GM21360 (cell line): ENCODE measurements around the gene SULT1A1.
"Not testable (repeated sequence)": the region's sequence is repeated elsewhere in the genome, so short reads cannot be mapped to it uniquely, and the experiment has no call there.

ENCODE experiments used
- ATAC-seq: cut with Tn5 transposase; IDR thresholded peaks from one replicate; pipeline ENCODE4 v1.9.1; 2021; ENCODE audit warnings: mild to moderate bottlenecking, moderate library complexity; ENCODE audit not compliant: unreplicated experiment

The SULT1A1 gene

GRCh38 chr16:28591355-28591754, 18.5 kb downstream of the SULT1A1 start:
- no peak for ATAC-seq

DNA sequence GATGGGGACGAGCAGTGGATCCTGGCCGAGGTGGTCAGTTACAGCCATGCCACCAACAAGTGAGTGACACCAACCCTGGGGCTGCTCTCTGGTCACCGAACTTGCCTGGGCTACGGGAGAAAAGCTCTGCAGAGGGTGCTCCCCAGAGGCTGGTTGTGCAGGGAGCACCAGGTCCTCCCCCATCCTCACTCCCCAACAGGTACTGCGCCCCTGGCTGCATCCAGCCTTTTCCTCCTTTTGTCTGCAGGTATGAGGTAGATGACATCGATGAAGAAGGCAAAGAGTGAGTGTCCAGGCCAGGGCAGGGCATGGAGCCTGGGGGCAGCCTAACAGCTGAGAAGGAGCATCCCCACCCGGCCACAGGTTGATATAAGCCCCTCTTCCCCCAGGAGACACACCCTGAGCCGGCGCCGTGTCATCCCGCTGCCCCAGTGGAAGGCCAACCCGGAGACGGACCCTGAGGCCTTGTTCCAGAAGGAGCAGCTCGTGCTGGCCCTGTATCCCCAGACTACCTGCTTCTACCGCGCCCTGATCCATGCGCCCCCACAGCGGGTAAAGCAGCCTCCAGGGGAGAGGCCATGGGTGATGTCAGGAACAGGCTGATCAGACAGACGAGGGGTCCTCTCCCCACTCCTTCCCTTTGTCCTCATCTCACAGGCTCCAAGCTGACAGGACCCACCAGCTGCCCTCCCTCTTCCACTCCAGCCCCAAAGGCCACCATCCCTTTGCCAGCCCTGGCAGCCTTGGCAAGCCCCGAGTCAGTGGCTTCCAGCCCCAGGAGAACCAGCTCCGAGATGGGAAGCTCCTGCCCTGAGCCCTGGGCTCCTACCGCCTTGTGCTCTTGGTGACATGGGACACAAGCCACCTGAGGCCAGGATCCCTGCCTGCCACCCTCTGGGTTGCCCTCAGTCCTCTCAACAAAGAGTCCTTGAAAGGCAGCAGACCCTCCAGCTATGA, 19.2 kb downstream of the SULT1A1 start:
- no peak for ATAC-seq

DNA sequence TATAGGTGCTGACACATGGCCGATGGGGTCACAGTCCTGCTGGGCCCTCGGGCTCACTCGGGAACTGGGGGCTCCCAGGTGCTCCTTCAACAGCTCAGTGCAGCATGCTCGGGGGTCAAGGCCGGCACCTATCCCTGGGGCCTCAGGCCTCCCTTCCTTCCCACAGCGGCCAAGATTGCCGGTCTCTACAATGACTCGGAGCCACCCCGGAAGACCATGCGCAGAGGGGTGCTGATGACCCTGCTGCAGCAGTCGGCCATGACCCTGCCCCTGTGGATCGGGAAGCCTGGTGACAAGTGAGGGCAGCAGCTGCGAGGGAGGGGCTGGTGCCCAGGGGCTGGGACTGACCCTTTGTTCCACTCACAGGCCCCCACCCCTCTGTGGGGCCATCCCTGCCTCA, 19.9 kb downstream of the SULT1A1 start:
- ATAC-seq = no peak

- no peak for ATAC-seq
Observed at GRCh38 chr16:28589069-28589468, 20.8 kb downstream of the SULT1A1 start.

DNA sequence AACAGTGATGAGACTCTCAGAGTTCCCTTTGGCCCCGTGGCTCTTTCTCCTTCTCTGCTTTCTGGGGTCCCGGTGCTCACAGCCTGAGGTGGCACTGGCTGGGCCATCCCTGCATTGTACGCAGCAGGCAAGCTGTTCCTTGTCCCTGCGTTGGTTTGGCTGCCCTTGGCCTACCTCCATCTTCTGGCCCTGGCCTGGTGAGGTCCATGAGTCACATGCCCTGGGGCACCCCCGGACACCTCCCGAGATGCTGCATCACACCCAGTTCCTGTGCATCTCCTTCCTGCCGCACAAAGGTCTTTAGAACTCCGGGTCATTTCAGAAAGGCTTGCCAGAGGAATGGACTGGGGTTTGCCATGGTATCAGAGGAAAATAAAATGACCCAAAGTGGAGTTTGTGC, 22.5 kb downstream of the SULT1A1 start:
- no peak for ATAC-seq

DNA sequence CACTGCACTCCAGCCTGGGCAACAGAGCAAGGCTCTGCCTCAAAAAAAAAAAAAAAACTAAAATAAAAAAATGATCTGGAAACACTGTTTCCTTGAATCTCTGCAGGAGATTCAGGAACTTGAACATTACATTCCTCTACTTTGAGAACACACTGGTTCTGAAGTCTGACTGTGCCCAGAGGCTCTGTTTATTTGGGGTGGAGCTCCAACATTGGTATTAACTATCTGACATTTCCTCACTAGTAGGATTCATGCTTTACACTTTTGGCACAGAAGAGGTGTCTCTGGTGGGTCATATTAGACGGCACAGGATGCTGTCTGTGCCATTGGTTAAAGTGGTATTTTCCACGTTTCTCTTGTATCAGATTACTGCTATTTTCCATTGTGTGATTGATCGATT, 23.4 kb downstream of the SULT1A1 start:
- no peak for ATAC-seq

DNA sequence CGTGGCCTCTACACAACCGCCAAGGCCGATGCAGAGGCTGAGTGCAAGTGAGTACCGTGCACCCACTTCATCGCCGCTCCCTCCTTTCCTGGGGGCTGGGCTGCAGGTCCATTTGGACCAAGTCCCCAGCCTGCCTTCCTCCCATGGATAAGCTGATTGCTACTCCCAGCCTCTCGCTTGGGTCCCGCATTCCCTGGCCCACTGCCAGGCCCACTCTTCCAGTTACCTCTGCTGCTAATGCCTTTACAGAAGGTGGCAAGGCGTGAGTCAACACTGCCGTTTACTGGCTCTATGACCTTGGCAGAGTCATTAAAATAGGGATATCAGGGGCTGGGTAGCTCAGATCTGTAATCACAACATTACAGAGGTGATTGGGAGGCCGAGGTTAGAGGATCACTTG, 24.2 kb downstream of the SULT1A1 start:
- no peak for ATAC-seq

DNA sequence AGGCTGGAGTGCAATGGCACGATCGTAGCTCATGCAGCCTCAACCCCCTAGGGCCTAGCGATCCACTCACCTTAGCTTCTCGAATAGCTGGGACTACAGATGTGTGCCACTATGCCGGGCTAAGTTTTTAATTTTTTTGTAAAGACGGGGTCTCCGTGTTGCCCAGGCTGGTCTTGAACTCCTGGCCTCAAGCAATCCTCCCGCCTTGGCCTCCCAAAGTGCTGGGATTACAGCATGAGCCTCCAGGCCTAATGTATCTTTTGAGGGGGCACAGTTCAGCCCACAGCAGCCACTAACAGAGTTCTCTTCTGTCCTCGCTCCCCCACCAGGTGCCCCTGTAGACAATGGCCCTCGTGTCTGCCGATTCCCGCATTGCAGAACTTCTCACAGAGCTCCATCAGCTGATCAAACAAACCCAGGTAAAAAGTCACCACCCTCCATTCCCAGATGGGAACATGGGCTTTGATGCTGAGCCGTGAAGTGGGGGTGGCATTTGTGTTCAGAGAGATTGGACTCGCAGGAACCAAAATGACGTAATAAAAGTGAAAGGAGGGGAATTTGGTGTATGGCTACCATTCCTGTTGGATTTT, 29.0 kb downstream of the SULT1A1 start:
- ATAC-seq = no peak

DNA sequence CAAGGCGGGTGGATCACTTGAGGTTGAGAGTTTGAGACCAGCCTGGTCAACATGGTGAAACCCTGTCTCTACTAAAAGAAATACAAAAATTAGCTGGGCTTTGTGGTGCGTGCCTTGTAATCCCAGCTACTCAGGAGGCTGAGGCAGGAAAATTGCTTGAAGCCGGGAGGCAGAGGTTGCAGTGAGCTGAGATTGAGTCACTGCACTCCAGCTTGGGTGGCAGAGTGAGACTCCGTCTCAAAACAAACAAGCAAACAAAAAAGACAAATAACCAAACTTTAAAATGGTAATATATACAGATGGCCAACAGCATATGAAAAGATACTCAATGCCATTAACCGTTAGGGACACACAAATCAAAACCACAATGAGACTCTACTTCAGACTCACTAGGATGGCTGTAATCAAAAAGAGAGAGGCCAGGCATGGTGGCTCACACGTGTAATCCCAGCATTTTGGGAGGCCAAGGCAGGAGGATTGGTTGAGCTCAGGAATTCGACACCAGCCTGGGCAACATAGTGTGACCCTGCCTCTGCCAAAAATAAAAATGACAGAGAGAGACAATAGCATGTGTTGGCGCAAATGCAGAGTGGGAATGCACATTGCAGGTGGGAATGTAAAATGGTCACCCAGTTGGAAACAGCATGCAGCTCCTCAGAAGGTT, 34.3 kb downstream of the SULT1A1 start:
- no peak for ATAC-seq

DNA sequence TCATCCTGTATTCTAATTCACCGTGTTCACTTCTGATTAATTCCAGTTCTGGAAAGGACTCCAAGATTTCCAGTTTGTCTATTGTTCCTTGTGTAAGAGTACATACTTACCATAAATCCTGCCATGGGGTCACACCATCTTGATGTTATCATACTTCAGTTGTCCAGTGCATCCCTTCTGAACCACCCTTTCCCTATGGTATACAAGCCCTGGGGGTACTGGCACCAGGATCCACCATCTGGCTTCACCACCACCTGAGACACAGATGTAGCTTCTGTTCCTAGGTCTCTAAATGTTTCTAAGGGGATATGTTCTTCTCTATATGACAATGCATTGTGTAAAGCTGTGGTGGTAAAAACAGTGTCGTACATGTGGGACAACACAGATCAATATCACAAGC, 34.9 kb downstream of the SULT1A1 start:
- no peak for ATAC-seq

DNA sequence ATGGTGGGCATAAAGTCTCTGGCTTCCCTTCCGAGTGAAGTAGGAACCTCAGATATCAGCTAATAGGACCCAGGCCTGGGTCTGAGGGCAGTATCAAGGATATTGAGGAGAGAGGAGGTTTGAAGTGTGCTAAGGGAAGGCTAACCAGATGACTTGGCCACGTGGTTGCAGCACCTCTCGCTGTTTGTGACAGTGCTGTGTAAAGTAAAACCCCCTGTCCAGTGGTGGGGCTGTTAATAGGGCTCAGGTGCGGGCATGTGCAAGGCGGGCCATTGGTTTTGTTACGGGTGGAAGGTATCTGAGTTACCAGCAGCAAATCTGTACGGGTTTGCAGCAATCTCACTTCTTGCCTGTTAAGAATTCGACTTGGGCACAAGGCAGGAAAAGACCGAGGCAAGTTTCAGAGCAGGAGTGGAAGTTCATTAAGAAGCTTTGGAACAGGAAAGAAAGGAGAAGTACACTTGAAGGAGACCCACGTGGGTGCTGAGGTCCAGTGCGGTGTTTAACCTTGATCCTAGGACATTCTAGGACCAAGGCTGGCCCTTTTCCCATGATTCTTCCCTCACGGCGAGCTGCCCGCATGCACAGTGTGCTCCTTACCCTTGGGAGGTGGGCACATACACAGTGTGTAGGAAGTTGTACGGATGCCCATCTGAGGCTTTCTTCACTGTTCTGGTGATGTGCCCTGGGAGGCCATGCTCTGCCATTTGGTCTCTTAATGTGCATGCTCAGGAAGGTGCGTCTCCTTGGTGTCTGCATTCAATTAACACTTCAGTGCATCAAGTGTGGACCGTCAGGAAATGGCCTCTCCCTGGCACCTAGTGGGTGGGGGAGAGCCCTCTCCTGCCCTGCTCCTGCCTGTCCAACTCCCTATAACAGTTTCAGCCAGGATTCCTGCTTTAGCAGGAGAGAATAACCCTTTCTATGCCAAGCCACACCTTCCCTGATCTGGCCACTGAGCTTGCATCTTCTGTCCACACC, 35.8 kb downstream of the SULT1A1 start:
- no peak for ATAC-seq

DNA sequence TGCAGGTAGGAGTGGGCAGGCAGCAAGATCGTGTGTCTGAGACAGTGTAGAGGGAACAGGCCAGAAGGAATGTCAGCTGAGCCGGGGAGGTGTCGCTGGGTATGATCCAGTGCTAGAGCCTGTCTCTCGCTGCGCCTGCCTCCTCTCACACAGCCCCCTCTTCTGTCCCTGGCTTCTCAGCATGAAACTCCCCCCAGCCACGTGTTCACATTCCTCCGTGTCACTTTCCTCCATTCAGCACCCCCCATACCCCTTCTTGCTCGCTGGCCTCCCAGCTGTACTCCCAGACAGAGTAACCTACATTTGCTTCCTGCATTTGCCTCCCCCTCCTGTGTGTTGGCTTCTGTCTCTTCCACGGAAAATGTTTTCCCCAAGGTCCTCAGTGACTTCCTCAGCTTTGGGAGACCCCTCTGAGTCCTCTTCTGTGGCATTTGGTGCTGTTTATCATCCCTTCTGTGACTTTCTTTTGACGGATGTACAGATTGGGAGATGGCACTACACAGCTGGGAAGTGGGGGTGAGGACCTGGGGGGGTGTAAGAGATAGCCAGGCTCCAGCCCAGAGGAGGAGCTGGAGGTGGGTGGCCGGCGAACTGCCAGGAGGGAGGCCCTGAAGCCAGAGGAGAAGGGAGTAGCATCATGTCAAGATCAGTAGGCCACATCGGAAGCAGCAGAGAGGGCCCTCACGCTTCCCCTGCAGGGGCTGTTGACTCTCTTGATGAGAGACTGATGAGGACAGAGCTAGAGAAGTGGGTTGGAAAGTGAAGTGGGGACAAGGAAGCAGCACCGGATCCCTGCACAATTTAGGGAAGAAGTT, 36.9 kb downstream of the SULT1A1 start:
- ATAC-seq = no peak

DNA sequence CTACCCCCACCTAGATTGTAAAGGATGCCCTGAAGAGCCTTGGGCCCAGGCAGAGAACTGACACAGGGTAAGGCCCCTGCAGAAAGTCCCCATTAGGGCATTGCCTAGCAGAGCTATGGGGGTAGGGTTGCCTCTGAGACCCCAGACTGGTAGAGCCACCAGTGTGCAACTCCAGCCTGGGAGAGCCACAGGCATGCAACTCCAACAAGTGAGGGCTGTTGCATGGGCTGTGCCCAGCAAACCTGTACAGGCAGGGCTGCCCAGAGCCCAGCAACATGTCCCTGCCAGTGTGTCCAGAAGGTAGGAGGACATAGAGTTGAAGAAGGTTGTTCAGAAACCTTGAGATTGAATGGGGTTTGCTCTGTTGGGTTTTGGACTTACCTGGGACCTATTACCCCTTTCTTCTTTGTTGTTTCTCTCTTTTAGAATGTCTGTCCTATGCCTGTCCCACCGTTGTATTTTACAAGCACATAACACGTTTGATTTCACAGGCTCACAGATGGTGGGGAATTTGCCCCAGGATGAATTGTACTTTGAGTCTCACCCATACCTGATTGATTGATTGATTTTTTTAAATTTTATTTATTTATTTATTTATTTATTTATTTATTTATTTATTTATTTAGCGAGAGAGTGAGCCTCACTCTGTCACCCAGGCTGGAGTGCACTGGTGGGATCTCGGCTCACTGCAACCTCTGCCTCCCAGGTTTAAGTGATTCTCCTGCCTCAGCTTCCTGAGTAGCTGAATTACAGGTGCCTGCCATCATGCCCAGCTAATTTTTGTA, 39.7 kb downstream of the SULT1A1 start:
- ATAC-seq = no peak

- no peak for ATAC-seq
Observed at GRCh38 chr16:28569021-28569420, 40.8 kb downstream of the SULT1A1 start.

DNA sequence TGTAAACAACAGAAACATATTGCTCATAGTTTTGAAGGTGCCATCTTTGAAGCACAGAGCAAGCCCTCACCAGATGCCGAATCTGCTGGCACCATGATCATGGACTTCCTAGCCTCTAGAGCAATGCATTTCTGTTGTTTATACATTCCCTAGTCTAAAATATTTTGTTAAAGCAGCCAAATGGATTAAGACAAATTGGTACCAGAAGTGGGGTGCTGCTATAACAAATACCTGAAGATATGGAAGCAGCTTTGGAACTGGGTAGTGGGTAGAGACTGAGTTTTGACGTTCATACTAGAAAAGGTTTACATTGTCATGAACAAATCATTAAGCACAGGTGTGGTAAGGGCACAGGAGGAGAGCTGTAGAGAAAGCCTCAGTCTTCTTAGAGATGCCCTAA, 42.6 kb downstream of the SULT1A1 start:
- ATAC-seq = no peak

DNA sequence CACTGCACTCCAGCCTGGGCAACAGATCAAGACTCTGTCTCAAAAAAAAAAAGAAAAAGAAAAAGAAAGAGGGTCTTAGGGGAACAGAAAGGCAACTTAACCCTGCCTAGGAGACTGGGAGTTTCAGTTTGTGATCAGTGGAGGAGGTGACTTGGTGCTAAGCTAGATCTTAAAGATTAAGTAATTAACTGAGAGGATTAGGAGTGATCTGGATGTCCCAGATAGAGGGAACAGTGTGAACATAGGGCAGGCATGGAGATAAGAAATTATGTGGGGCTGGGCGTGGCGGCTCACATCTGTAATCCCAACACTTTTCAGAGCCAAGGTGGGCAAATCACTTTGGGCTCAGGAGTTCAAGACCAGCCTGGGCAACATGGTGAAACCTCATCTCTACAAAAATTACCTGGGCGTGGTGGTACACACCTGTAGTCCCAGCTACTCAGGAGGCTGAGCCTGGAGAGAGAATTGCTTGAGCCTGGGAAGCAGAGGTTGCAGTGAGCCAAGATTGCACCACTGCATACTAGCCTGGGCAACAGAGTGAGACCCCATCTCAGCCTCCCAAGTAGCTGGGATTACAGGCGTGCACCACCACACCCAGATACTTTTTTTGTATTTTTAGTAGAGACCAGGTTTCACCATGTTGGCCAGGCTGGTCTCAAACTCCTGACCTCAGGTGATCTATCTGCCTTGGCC, 43.5 kb downstream of the SULT1A1 start:
- ATAC-seq = not testable (repeated sequence)

DNA sequence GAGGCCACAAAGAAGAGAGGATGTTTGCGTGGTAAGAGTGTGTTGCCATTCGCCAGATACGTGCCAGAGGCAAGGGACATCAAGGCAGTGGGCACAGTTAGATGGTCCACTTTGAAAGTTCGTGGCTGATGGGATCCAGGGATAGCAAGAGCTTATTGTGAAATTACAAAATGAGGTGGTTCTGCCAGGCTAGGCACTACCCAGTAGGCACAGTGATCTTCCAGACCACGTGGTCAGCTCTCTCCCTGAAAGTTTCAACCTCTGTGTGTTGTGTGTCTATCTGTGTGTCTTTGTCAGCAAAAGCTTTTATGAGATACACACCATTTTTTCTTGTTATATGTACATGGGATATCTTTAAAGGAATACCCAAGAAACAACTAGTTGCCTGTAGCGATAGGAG, 46.6 kb downstream of the SULT1A1 start:
- ATAC-seq = no peak

- ATAC-seq = no peak
Observed at GRCh38 chr16:28562199-28562598, 47.6 kb downstream of the SULT1A1 start.
